NCI-H187 treated with DMSO at 0.1 percent for 48 hours (cell line): ENCODE measurements around the gene AGPAT1.
"Not testable (repeated sequence)": the region's sequence is repeated elsewhere in the genome, so short reads cannot be mapped to it uniquely, and the experiment has no call there.

Source experiments
- DNase-seq: peaks from one replicate; lab custom pipeline; 2025; lab: John Stamatoyannopoulos, UW

The AGPAT1 gene

GRCh38 chr6:32186151-32186840 lies 10.4 kb upstream of the AGPAT1 start:
- not testable (repeated sequence) for DNase-seq

- DNase-seq, result not testable (repeated sequence)
Observed at GRCh38 chr6:32185681-32186131, 9.8 kb upstream of the AGPAT1 start.

GRCh38 chr6:32184084-32184640 lies 8.3 kb upstream of the AGPAT1 start, which contains the start of gene AGER:
TSS of gene AGER (minus strand) at chr6:32184253. CDS start at chr6:32184222, 31 bp downstream.
- no peak for DNase-seq

GRCh38 chr6:32183483-32184083 lies 7.7 kb upstream of the AGPAT1 start:
- DNase-seq, result no peak

- no peak for DNase-seq
Observed at GRCh38 chr6:32183030-32183429, 7.1 kb upstream of the AGPAT1 start.

GRCh38 chr6:32182555-32182981 lies 6.7 kb upstream of the AGPAT1 start:
- no peak for DNase-seq

- DNase-seq, result no peak
Observed at GRCh38 chr6:32181915-32182529, 6.1 kb upstream of the AGPAT1 start.

GRCh38 chr6:32181148-32181702 lies 5.3 kb upstream of the AGPAT1 start:
- no peak for DNase-seq

GRCh38 chr6:32179766-32180405 lies 4.0 kb upstream of the AGPAT1 start:
- no peak for DNase-seq

- DNase-seq, result no peak
Observed at GRCh38 chr6:32178547-32179440, 2.9 kb upstream of the AGPAT1 start.

GRCh38 chr6:32177788-32178546 lies 2.1 kb upstream of the AGPAT1 start, which contains the start of gene RNF5:
TSS of gene RNF5 (plus strand) at chr6:32178405. CDS start at chr6:32178512, 107 bp downstream.
- DNase-seq, result peak; percentile 98

GRCh38 chr6:32177183-32177787 lies 1.4 kb upstream of the AGPAT1 start:
- no peak for DNase-seq

- DNase-seq, result no peak
Observed at GRCh38 chr6:32176476-32177182, 745 bp upstream of the AGPAT1 start.

GRCh38 chr6:32175322-32175710 lies 568 bp downstream of the AGPAT1 start:
- DNase-seq, result no peak

- DNase-seq, result no peak
Observed at GRCh38 chr6:32174416-32174815, 1.5 kb downstream of the AGPAT1 start.

- DNase-seq, result no peak
Observed at GRCh38 chr6:32173051-32173727, 2.7 kb downstream of the AGPAT1 start.

GRCh38 chr6:32171234-32171633 lies 4.7 kb downstream of the AGPAT1 start:
- DNase-seq, result no peak

- no peak for DNase-seq
Observed at GRCh38 chr6:32170294-32170693, 5.6 kb downstream of the AGPAT1 start.
